OCI-LY1 (cell line): ENCODE measurements around the gene SUFU.

Experiments
- H2AFZ ChIP-seq: fragments of 200-600 bp; sonication (generic), shearing (Covaris generic); 2 replicates; pipeline ENCODE4 v1.6.0; 2014; ENCODE audit warnings: antibody characterized with exemption, mild to moderate bottlenecking, low read length
- H3F3A ChIP-seq: fragments of 200-600 bp; sonication (generic), shearing (Covaris generic); 2 replicates; pipeline ENCODE4 v1.6.0; 2014; ENCODE audit warnings: mild to moderate bottlenecking, antibody characterized with exemption, low read length, moderate library complexity; ENCODE audit not compliant: insufficient read depth
- H3K27ac ChIP-seq: fragments of 200-600 bp; sonication (generic); 2 replicates; pipeline ENCODE4 v1.5.1; 2014; ENCODE audit warnings: low read length, mixed run types, mild to moderate bottlenecking, low read depth; ENCODE audit not compliant: poor library complexity, severe bottlenecking
- H3K27me3 ChIP-seq: fragments of 200-600 bp; sonication (generic); 2 replicates; pipeline ENCODE4 v1.6.0; 2014; ENCODE audit warnings: antibody characterized with exemption, mild to moderate bottlenecking, low read length, moderate library complexity; ENCODE audit not compliant: insufficient read depth
- H3K36me3 ChIP-seq: fragments of 200-600 bp; sonication (generic); 2 replicates; pipeline ENCODE4 v1.6.1; 2014; ENCODE audit warnings: mild to moderate bottlenecking, antibody characterized with exemption, low read length, moderate library complexity, mixed read lengths; ENCODE audit not compliant: insufficient read depth
- H3K4me1 ChIP-seq: fragments of 200-600 bp; sonication (generic); 2 replicates; pipeline ENCODE4 v1.5.1; 2014; ENCODE audit warnings: mild to moderate bottlenecking, low read length, moderate library complexity; ENCODE audit not compliant: insufficient read depth, severe bottlenecking
- H3K4me2 ChIP-seq: fragments of 200-600 bp; sonication (generic), shearing (Covaris generic); 2 replicates; pipeline ENCODE4 v1.6.1; 2014; ENCODE audit warnings: low read length
- H3K4me3 ChIP-seq: fragments of 200-600 bp; sonication (generic); 2 replicates; pipeline ENCODE4 v1.5.1; 2014; ENCODE audit warnings: low read length, low read depth, mild to moderate bottlenecking, mixed read lengths; ENCODE audit not compliant: poor library complexity, severe bottlenecking
- H3K79me2 ChIP-seq: fragments of 200-600 bp; shearing (Covaris generic); 2 replicates; pipeline ENCODE4 v1.6.1; 2016; ENCODE audit warnings: mixed run types, low read length, mixed read lengths; ENCODE audit not compliant: insufficient read depth
- H3K9ac ChIP-seq: fragments of 200-600 bp; sonication (generic), shearing (Covaris generic); 2 replicates; pipeline ENCODE4 v1.6.1; 2014; ENCODE audit warnings: mild to moderate bottlenecking, low read length, mixed read lengths
- H3K9me2 ChIP-seq: fragments of 200-600 bp; sonication (generic), shearing (Covaris generic); 2 replicates; pipeline ENCODE4 v1.6.1; 2014; ENCODE audit warnings: low read depth, mild to moderate bottlenecking, low read length, mixed read lengths
- H3K9me3 ChIP-seq: fragments of 200-600 bp; shearing (Covaris generic); 2 replicates; pipeline ENCODE4 v1.6.1; 2014; ENCODE audit warnings: low read length, mixed read lengths
- H4K20me1 ChIP-seq: fragments of 200-600 bp; sonication (generic), shearing (Covaris generic); 2 replicates; pipeline ENCODE4 v1.6.0; 2016; ENCODE audit warnings: mild to moderate bottlenecking, low read length; ENCODE audit not compliant: insufficient read depth
- EZH2 ChIP-seq: fragments of 200-600 bp; sonication (generic), shearing (Covaris generic); IDR thresholded peaks from 2 replicates; pipeline ENCODE4 v1.8.0; 2017; ENCODE audit warnings: borderline replicate concordance, mixed run types, mild to moderate bottlenecking, antibody characterized with exemption, low read length, moderate library complexity, mixed read lengths
- TF ChIP-seq, protein P1 (sequence below): fragments of 200-600 bp; sonication (generic), shearing (Covaris generic); IDR thresholded peaks from 2 replicates; pipeline ENCODE4 v1.5.1; 2017; ENCODE audit warnings: mild to moderate bottlenecking, antibody characterized with exemption, low read length, moderate library complexity, mixed read lengths

The SUFU gene

GRCh38 chr10:102613785-102614184, 110.0 kb downstream of the SUFU start:
- H3K4me3 ChIP-seq: no peak overlapping the region
- H2AFZ ChIP-seq: no peak overlapping the region
- no peaks in the 10 kb centered on the region for H3F3A ChIP-seq
- H3K4me1 ChIP-seq: no peaks in the 10 kb centered on the region
- no peaks in the 10 kb centered on the region for H3K9me3 ChIP-seq
- TF ChIP-seq EZH2: no peak
- no peak overlapping the region for H3K27ac ChIP-seq
- H3K9me2 ChIP-seq: no peaks in the 10 kb centered on the region
- H4K20me1 ChIP-seq: no peaks in the 10 kb centered on the region
- no peak overlapping the region for H3K4me2 ChIP-seq
- no peaks in the 10 kb centered on the region for H3K27me3 ChIP-seq
- H3K36me3 ChIP-seq: no peaks in the 10 kb centered on the region
- H3K79me2 ChIP-seq: no peaks in the 10 kb centered on the region
- H3K9ac ChIP-seq: no peak overlapping the region

DNA sequence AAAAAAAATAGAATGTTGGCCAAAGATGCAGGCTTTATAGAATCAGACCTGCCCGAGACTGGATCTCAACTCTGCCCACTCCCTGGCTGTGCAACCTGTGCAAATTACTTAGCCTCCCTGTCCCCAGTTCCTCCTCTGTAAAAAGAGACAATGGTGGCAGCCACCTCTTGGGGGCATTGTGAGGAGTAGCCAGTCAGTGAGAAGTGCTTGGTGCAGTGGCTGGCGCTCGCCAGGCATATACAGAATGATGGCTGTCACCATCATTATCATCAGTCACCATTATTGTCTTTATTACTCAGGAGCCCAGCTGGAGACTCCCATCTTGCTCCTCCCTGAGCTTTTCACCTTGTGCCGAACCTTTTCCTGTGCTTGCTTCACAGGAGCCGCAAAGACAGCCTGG, 111.1 kb downstream of the SUFU start:
- H3K9me3 ChIP-seq: no peaks in the 10 kb centered on the region
- no peaks in the 10 kb centered on the region for H3K79me2 ChIP-seq

DNA sequence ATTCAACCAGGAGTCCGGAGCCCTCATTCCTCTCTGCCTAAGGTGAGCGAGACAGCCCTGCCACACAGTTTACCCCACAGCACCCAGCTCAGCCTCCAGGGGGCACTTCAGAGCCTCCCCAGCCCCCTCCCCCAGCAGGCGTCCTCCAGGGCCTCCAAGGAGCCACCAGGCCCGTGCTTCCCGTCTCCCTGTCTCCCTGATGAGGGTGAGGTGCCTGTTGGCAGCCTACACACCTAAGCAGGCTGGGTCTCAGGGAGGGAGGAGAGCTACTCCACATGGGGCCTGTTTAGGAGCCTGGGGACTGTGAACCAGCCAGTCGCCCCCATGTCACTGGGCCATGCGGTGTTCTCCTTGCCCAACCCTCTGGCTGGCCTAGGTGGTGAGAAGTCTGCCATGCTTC, 111.6 kb downstream of the SUFU start:
- Histone ChIP-seq H3K4me1 (no peaks in the 10 kb centered on the region), H3K9me2 (no peaks in the 10 kb centered on the region), H2AFZ (no peak overlapping the region), H3F3A (no peaks in the 10 kb centered on the region), H3K9me3 (no peaks in the 10 kb centered on the region), H3K4me3 (no peak overlapping the region), H3K27me3 (no peaks in the 10 kb centered on the region), H3K36me3 (no peaks in the 10 kb centered on the region), H3K79me2 (no peaks in the 10 kb centered on the region), H3K9ac (no peak overlapping the region), H3K27ac (no peak overlapping the region), H4K20me1 (no peaks in the 10 kb centered on the region), H3K4me2 (no peak overlapping the region)
- TF ChIP-seq, protein P1, sequence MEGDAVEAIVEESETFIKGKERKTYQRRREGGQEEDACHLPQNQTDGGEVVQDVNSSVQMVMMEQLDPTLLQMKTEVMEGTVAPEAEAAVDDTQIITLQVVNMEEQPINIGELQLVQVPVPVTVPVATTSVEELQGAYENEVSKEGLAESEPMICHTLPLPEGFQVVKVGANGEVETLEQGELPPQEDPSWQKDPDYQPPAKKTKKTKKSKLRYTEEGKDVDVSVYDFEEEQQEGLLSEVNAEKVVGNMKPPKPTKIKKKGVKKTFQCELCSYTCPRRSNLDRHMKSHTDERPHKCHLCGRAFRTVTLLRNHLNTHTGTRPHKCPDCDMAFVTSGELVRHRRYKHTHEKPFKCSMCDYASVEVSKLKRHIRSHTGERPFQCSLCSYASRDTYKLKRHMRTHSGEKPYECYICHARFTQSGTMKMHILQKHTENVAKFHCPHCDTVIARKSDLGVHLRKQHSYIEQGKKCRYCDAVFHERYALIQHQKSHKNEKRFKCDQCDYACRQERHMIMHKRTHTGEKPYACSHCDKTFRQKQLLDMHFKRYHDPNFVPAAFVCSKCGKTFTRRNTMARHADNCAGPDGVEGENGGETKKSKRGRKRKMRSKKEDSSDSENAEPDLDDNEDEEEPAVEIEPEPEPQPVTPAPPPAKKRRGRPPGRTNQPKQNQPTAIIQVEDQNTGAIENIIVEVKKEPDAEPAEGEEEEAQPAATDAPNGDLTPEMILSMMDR: peak; percentile 33; the same call in 1 of the 2 replicates
- no peak for TF ChIP-seq EZH2

More for the DNA sequence above, 111.1 kb downstream of the SUFU start:
- no peaks in the 10 kb centered on the region for H3K36me3 ChIP-seq
- no peaks in the 10 kb centered on the region for H4K20me1 ChIP-seq
- no peaks in the 10 kb centered on the region for H3K9me2 ChIP-seq
- no peaks in the 10 kb centered on the region for H3F3A ChIP-seq
- H3K9ac ChIP-seq: no peak overlapping the region
- no peak overlapping the region for H3K27ac ChIP-seq
- H2AFZ ChIP-seq: no peak overlapping the region
- H3K4me3 ChIP-seq: no peak overlapping the region
- no peaks in the 10 kb centered on the region for H3K4me1 ChIP-seq
- no peak overlapping the region for H3K4me2 ChIP-seq
- H3K27me3 ChIP-seq: no peaks in the 10 kb centered on the region
- TF ChIP-seq, protein P1: no peak
- TF ChIP-seq EZH2: no peak

GRCh38 chr10:102616066-102616770, 112.4 kb downstream of the SUFU start:
- H3K79me2 ChIP-seq: no peaks in the 10 kb centered on the region
- TF ChIP-seq, protein P1: no peak
- no peak for TF ChIP-seq EZH2
- H3K4me3 ChIP-seq: no peak overlapping the region

More at GRCh38 chr10:102616066-102616770, 112.4 kb downstream of the SUFU start:
- H3K9me2 ChIP-seq: no peaks in the 10 kb centered on the region
- no peak overlapping the region for H3K9ac ChIP-seq
- no peak overlapping the region for H3K27ac ChIP-seq
- no peaks in the 10 kb centered on the region for H3F3A ChIP-seq
- no peaks in the 10 kb centered on the region for H3K9me3 ChIP-seq
- no peaks in the 10 kb centered on the region for H3K36me3 ChIP-seq
- no peak overlapping the region for H3K4me2 ChIP-seq
- no peaks in the 10 kb centered on the region for H3K27me3 ChIP-seq
- no peak overlapping the region for H2AFZ ChIP-seq
- H3K4me1 ChIP-seq: no peaks in the 10 kb centered on the region
- no peaks in the 10 kb centered on the region for H4K20me1 ChIP-seq
